Neural cell (in vitro differentiated cells): ENCODE data around the gene PRKAR1A.

Source experiments
- CTCF ChIP-seq: fragments of 450-650 bp; IDR thresholded peaks from 2 replicates; pipeline ENCODE4 v1.5.1; 2014; ENCODE audit warnings: antibody characterized with exemption, mild to moderate bottlenecking, moderate library complexity; ENCODE audit not compliant: poor library complexity, severe bottlenecking
- EP300 ChIP-seq: fragments of 450-650 bp; conservative IDR thresholded peaks from 2 replicates; pipeline ENCODE4 v1.6.1; 2014; ENCODE audit warnings: antibody characterized with exemption, mild to moderate bottlenecking, moderate library complexity; ENCODE audit not compliant: poor library complexity, severe bottlenecking
- MXI1 ChIP-seq: fragments of 450-650 bp; conservative IDR thresholded peaks from 2 replicates; pipeline ENCODE4 v1.6.1; 2014; ENCODE audit warnings: antibody characterized with exemption, mild to moderate bottlenecking; ENCODE audit not compliant: poor library complexity, severe bottlenecking
- POLR2AphosphoS5 ChIP-seq: IDR thresholded peaks from 2 replicates; pipeline ENCODE4 v1.6.1; 2012

DNA sequence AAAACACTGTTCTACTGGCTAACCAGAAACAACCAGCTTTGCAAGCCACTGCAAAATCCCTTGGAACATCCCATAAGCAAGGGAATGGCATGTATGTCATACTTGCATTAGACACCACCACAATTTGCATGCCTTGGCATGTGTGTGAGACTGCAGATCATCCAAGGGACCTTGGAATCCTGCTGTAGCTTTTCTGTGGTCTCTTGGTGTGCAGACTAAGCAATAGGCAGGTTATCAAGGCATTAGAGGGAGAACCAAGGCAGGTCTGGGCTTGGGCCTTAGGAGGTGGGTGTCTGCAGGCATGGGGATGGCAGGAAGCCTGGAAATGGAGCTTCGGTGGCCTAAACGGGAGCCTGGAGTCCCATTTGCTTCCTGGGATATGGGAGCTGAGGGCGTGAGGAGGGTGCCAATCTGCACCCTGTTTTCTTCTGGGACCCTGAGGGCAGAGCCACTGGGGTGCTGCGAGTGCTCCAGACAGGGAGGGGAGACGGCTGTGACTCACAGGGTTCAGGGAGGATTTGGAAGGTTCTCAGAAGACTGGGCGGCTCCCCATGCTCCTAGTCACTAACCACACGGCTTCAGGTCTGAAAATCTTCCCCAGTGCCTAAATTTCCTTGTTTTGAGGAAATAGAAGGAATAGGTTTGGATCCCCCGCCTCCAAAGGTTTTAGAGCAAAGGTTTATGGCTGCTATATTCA lies 52.3 kb downstream of the PRKAR1A start:
- TF ChIP-seq CTCF (no peak), POLR2AphosphoS5 (no peak), MXI1 (no peak), EP300 (no peak)
